Hematopoietic multipotent progenitor cell (in vitro differentiated cells): ENCODE data around the gene RABAC1. TPM values are rescaled to one million over a fixed set of nuclear protein-coding genes. Genes with fewer than 3 reads are reported as not detected.
"Not testable (repeated sequence)": the region's sequence is repeated elsewhere in the genome, so short reads cannot be mapped to it uniquely, and the experiment has no call there.

Experiments
- DNase-seq, 3 donors: peaks; one replicate each; pipeline ENCODE4 v3.0.0-alpha.2; 2011 to 2015; ENCODE audit warnings: low read depth in 2 of 3, low spot score in 2 of 3
- total RNA-seq: library from RNA; depleted of rRNA; stranded (reverse); fragments of >200 nt; gene quantifications from one replicate; pipeline ENCODE4 v1.2.3, GENCODE V29; 2012

The RABAC1 gene
- total RNA-seq, 1 donor, result 172 TPM

GRCh38 chr19:41919948-41920712 is 39.0 kb downstream of the RABAC1 start:
- DNase-seq, result no peak

GRCh38 chr19:41918653-41919244 is 40.4 kb downstream of the RABAC1 start:
- DNase-seq, result no peak

GRCh38 chr19:41918095-41918494 is 41.0 kb downstream of the RABAC1 start:
- no peak for DNase-seq

- DNase-seq, result no peak
Measured at GRCh38 chr19:41917676-41918075, 41.4 kb downstream of the RABAC1 start.

- DNase-seq, result no peak
Measured at GRCh38 chr19:41915776-41916414, 43.2 kb downstream of the RABAC1 start.

- no peak for DNase-seq
Measured at GRCh38 chr19:41915021-41915775, 43.9 kb downstream of the RABAC1 start.

GRCh38 chr19:41914424-41914834 is 44.7 kb downstream of the RABAC1 start:
- DNase-seq, result not testable (repeated sequence)

- no peak for DNase-seq
Measured at GRCh38 chr19:41913538-41914423, 45.3 kb downstream of the RABAC1 start.

GRCh38 chr19:41912899-41913537 is 46.1 kb downstream of the RABAC1 start:
- no peak for DNase-seq

- DNase-seq, result no peak
Measured at GRCh38 chr19:41911889-41912731, 47.0 kb downstream of the RABAC1 start.

- no peak for DNase-seq
Measured at GRCh38 chr19:41910992-41911888, 47.9 kb downstream of the RABAC1 start.

GRCh38 chr19:41910240-41910991 is 48.7 kb downstream of the RABAC1 start:
- no peak for DNase-seq

- DNase-seq, result no peak
Measured at GRCh38 chr19:41909706-41910105, 49.4 kb downstream of the RABAC1 start.

- no peak for DNase-seq
Measured at GRCh38 chr19:41908724-41909464, 50.2 kb downstream of the RABAC1 start.

GRCh38 chr19:41907994-41908615 is 51.0 kb downstream of the RABAC1 start:
- DNase-seq, result no peak
